Sigmoid colon (tissue), 4 donors: ENCODE results near the gene MAML3.

Source experiments
- EP300 ChIP-seq, 4 donors: sonication (generic); formaldehyde crosslinking; IDR thresholded peaks; one replicate each; pipeline ENCODE4 v1.6.1; 2017; ENCODE audit warnings: antibody characterized with exemption in 4 of 4
- TF ChIP-seq, protein P1 (sequence below), 4 experiments: fragments of 450-650 bp in 3 of 4; fragments of 200-600 bp in 1 of 4; IDR thresholded peaks; one replicate each; pipeline ENCODE4 v1.5.1; 2016 to 2019; ENCODE audit warnings: antibody characterized with exemption in 4 of 4, mild to moderate bottlenecking in 3 of 4, moderate library complexity in 2 of 4

DNA sequence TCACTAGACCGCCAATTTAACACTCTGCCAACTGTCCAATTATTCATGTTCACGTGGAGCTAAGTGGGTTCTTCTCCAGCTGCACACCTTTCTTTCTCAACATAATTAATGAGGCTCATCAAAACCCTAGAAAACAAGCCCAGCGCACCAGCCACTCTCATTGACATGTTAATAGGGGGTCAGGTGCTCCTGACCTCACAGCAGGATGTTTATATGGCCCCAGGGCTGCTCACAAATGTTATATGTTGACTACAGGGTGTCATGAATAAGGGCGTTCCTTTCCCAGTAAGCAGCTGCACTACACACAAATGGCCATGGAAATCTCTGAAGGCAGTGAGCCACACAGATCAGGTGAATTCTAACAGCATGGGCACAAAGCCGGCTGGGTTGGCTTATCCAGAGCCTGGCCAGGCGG is 278.6 kb downstream of the MAML3 start:
- TF ChIP-seq, protein P1, sequence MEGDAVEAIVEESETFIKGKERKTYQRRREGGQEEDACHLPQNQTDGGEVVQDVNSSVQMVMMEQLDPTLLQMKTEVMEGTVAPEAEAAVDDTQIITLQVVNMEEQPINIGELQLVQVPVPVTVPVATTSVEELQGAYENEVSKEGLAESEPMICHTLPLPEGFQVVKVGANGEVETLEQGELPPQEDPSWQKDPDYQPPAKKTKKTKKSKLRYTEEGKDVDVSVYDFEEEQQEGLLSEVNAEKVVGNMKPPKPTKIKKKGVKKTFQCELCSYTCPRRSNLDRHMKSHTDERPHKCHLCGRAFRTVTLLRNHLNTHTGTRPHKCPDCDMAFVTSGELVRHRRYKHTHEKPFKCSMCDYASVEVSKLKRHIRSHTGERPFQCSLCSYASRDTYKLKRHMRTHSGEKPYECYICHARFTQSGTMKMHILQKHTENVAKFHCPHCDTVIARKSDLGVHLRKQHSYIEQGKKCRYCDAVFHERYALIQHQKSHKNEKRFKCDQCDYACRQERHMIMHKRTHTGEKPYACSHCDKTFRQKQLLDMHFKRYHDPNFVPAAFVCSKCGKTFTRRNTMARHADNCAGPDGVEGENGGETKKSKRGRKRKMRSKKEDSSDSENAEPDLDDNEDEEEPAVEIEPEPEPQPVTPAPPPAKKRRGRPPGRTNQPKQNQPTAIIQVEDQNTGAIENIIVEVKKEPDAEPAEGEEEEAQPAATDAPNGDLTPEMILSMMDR (IDR thresholded peaks at IDR 0.05), result no peak
- no peak for TF ChIP-seq EP300 (IDR thresholded peaks at IDR 0.05)
